Lower leg skin (tissue), 3 donors: ENCODE data around the gene ACAA1.

Experiments
- POLR2A ChIP-seq, 2 donors: fragments of 450-650 bp; IDR thresholded peaks; one replicate each; pipeline ENCODE4 v1.6.1; 2016 to 2017; ENCODE audit warnings: antibody characterized with exemption in 2 of 2, mild to moderate bottlenecking in 1 of 2, moderate library complexity in 1 of 2
- TF ChIP-seq, protein P1 (sequence below), 3 donors: fragments of 450-650 bp; IDR thresholded peaks; one replicate each; pipeline ENCODE4 v1.5.1; 2016; ENCODE audit warnings: antibody characterized with exemption in 3 of 3, mild to moderate bottlenecking in 3 of 3, moderate library complexity in 2 of 3

DNA sequence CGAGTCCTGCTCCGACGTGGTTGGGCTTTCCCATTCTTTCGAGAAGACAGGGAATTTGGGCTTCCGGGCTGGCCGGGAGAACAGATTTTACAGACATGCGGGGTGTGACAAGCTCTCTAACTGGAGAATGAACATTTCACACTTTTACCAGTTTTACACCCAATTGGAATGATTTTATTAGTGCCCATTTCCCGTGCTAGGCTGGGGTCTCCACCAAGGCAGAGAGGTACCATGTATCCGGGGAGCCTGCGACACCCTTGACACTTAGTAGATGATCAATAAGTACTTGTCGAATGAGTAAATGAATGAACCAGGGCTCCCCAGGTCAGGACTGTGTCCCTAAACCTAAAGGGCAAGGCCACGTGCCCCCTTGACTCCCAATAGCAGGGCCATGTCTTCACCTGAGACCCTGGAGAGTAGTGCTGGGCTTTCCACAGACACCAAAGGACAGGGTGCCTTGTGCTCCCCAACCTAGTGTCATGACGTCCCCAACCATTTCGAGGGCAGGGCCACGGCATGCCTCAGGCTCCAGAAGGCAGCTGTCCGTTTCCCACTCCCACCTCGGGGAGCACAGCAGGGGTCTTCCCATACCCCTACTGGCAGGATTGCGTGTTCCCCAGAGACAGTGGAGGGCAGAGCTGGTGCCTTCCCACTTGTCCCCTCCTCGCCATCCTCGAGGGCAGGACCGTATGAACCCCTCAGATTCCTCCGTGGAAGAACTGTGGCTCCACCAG lies 855 bp upstream of the ACAA1 start:
- TF ChIP-seq, protein P1, sequence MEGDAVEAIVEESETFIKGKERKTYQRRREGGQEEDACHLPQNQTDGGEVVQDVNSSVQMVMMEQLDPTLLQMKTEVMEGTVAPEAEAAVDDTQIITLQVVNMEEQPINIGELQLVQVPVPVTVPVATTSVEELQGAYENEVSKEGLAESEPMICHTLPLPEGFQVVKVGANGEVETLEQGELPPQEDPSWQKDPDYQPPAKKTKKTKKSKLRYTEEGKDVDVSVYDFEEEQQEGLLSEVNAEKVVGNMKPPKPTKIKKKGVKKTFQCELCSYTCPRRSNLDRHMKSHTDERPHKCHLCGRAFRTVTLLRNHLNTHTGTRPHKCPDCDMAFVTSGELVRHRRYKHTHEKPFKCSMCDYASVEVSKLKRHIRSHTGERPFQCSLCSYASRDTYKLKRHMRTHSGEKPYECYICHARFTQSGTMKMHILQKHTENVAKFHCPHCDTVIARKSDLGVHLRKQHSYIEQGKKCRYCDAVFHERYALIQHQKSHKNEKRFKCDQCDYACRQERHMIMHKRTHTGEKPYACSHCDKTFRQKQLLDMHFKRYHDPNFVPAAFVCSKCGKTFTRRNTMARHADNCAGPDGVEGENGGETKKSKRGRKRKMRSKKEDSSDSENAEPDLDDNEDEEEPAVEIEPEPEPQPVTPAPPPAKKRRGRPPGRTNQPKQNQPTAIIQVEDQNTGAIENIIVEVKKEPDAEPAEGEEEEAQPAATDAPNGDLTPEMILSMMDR (IDR thresholded peaks at IDR 0.05): no peak
- no peak for TF ChIP-seq POLR2A (IDR thresholded peaks at IDR 0.05)
